Psoas muscle (tissue), 8 donors: ENCODE data around the gene SLC15A5. TPM values are rescaled to one million over a fixed set of nuclear protein-coding genes. Genes with fewer than 3 reads are reported as not detected.

ENCODE experiments used
- ATAC-seq, 4 donors: fragments of 200-7000 bp; cut with Tn5 transposase; one replicate each; pipeline ENCODE4 v1.9.1; 2020; ENCODE audit warnings: moderate library complexity in 3 of 4, mild to moderate bottlenecking in 2 of 4
- DNase-seq, 2 donors: peaks; one replicate each; pipeline ENCODE4 v3.0.0-alpha.2; 2020
- H3K27ac ChIP-seq: fragments of 200-600 bp; one replicate; pipeline ENCODE4 v1.8.0; 2022
- H3K27me3 ChIP-seq, 3 donors: fragments of 200-600 bp in 1 of 3; one replicate each; pipeline versions ENCODE4 v1.6.1 to v1.8.0; 2013 to 2022; ENCODE audit warnings: low read length in 2 of 3, mild to moderate bottlenecking in 2 of 3, moderate library complexity in 1 of 3; ENCODE audit not compliant: insufficient read depth in 3 of 3
- H3K36me3 ChIP-seq, 2 donors: fragments of 200-600 bp in 1 of 2; one replicate each; pipeline versions ENCODE4 v1.6.1 to v1.8.0; 2013 to 2022; ENCODE audit warnings: low read depth in 1 of 2, mild to moderate bottlenecking in 1 of 2, moderate library complexity in 1 of 2; ENCODE audit not compliant: insufficient read depth in 1 of 2
- H3K4me1 ChIP-seq: fragments of 200-600 bp; one replicate; pipeline ENCODE4 v1.8.0; 2022
- H3K4me3 ChIP-seq: fragments of 200-600 bp; one replicate; pipeline ENCODE4 v1.8.0; 2022; ENCODE audit warnings: mild to moderate bottlenecking
- H3K9me3 ChIP-seq: fragments of 200-600 bp; one replicate; pipeline ENCODE4 v1.8.0; 2022
- WGBS, 3 donors: extraction: QIAGEN DNeasy Blood & Tissue Kit; methylation state at CpG; one replicate each; pipeline versions ENCODE4 v1.1.6 to v1.1.7; 2013; 5-methylcytosine and 5-hydroxymethylcytosine counted together
- intact Hi-C, 2 donors: fragments of 100-400 bp; cut with DNase I; formaldehyde crosslinking; loops; one replicate each; pipeline versions ENCODE4 v1.11.0 to v1.14.2; 2022
- polyA plus RNA-seq, 3 donors: library from polyadenylated mRNA; stranded (reverse); fragments of 200-250 nt; gene quantifications; one replicate each; pipeline ENCODE4 v1.2.3, GENCODE V29; 2013
- total RNA-seq, 4 donors: library from RNA; stranded (reverse); fragmentation: NEBNext Ultra II Directional in 2 of 4; extraction: Animal tissue kit (Norgen Biotek cat#: 25700) in 2 of 4; gene quantifications; one replicate each; pipeline versions ENCODE4 v1.2.1 to v1.2.4, GENCODE V29; 2021 to 2023
- TF ChIP-seq, protein P1 (sequence below): fragments of 200-600 bp; IDR thresholded peaks from one replicate; pipeline ENCODE4 v1.8.0; 2022; ENCODE audit warnings: antibody characterized with exemption
- donor health status: healthy with polysubstance abuse.
- donor health status: DM: no; HTN: no; CAD: no; lungs with moderate emphysema.
- donor health status: Bipolar disorder and iron deficiency.
- donor health status: healthy.
- donor health status: DM: yes; HTN: yes; CAD: no.
- donor health status: DM: no; HTN: no; CAD: no.
- donor health status: DM: no; HTN: no; CAD: no.
- donor health status: DM: yes; HTN: yes; CAD: no.

The SLC15A5 gene
- total and polyA plus RNA-seq, 7 donors, result not detected

DNA sequence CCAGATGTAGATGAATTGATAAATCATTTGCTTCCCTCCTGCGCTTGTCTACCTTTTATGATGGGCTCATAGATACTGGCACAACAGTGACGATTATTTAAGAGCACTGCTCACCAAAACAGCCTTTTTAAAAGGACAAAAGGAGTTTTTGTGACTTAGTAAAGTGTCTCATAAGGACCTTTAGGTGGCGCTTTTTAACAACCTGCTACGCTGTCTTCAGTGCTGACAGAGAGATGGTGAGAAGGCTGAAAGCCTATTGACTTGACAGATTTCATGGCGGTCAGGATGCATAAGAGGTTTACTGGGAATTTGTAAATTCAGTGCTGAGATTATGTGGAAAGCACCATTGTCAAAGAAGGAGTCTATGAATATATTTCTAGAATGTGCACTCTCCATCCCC is 87.6 kb downstream of the SLC15A5 start:
- 37 to 45% (median 42%) methylated on average over 5 of the region's 5 CpGs for WGBS, 3 donors
- intact Hi-C loops, result no loop called here
- ATAC-seq (no peak), DNase-seq (no peak)
- TF ChIP-seq, protein P1, sequence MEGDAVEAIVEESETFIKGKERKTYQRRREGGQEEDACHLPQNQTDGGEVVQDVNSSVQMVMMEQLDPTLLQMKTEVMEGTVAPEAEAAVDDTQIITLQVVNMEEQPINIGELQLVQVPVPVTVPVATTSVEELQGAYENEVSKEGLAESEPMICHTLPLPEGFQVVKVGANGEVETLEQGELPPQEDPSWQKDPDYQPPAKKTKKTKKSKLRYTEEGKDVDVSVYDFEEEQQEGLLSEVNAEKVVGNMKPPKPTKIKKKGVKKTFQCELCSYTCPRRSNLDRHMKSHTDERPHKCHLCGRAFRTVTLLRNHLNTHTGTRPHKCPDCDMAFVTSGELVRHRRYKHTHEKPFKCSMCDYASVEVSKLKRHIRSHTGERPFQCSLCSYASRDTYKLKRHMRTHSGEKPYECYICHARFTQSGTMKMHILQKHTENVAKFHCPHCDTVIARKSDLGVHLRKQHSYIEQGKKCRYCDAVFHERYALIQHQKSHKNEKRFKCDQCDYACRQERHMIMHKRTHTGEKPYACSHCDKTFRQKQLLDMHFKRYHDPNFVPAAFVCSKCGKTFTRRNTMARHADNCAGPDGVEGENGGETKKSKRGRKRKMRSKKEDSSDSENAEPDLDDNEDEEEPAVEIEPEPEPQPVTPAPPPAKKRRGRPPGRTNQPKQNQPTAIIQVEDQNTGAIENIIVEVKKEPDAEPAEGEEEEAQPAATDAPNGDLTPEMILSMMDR, result no peak
- Histone ChIP-seq H3K4me1 (no peaks in the 10 kb centered on the region), H3K9me3 (no peaks in the 10 kb centered on the region), H3K36me3 (no peaks in the 10 kb centered on the region), H3K4me3 (no peak overlapping the region), H3K27me3 (no peaks in the 10 kb centered on the region), H3K27ac (no peak overlapping the region)

DNA sequence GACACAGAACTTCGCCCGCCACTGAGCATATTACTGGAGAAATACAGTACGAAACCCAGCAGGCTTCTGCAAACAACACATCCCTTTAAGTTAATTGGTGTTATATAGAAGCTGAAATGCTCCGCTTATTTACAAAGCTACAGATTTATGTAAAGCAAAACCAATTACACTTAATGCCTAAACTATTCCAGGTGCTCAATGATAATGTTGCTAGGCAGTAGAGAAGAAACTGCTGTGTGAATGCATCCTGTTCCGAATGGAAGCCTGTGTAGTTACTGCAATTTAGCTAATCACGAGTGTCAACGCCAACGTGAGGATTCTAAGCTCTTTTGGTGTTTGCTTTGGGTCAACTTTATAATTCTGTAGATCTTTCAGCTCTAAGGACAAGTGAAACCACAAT is 89.8 kb downstream of the SLC15A5 start:
- Histone ChIP-seq H3K9me3 (no peaks in the 10 kb centered on the region), H3K27me3 (no peaks in the 10 kb centered on the region), H3K36me3 (no peaks in the 10 kb centered on the region), H3K4me3 (no peak overlapping the region), H3K27ac (no peak overlapping the region), H3K4me1 (no peaks in the 10 kb centered on the region)
- WGBS, 3 donors, result 58 to 66% (median 64%) methylated on average over 8 of the region's 8 CpGs
- DNase-seq (no peak), ATAC-seq (no peak)
- TF ChIP-seq, protein P1, result no peak
- intact Hi-C loops, result no loop called here

DNA sequence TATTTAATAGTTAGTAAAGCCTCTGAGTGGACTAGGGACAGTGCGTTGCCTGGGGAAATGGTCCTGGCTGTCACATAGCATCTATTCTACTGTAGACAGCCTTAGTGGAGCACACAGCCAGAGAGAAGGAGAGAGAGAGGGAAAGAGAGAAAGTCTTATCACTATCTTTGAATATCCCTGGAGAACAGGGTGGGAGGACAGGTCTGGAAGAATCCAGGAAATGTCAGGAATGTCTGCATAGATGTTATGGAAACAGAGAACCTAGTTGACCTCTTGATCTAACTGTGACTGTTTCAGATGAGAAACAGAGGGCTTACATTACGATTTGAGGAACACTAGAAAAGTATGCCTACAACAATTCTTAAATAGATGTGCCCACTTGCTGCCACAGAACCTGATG is 92.8 kb downstream of the SLC15A5 start:
- TF ChIP-seq, protein P1, result no peak
- 58 to 72% (median 61%) methylated on average over 2 of the region's 2 CpGs for WGBS, 3 donors
- DNase-seq, result no peak
- no peak for ATAC-seq
- Histone ChIP-seq H3K36me3 (no peaks in the 10 kb centered on the region), H3K9me3 (no peaks in the 10 kb centered on the region), H3K4me3 (no peak overlapping the region), H3K4me1 (no peaks in the 10 kb centered on the region), H3K27me3 (no peaks in the 10 kb centered on the region), H3K27ac (no peak overlapping the region)
- intact Hi-C loops, result no loop called here

DNA sequence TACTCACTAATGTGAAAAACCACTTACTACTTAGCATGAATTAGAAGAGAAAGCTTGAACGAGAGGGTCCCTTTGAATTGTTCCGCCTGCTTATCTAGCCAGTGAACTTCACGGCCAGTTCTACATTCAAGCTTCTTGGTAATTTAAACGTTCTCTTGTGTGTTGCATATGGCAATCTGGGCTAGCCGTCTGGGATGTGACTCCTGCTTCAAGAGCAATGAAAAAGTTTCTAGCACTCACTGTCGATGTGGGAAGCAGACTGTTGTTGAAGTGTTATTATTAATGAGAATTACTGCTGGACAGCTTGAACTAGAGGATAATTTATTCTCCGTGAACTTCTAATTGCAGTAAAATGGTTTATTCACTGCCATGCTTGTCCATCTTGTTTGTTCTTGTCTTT is 93.9 kb downstream of the SLC15A5 start:
- H3K36me3 ChIP-seq, result no peaks in the 10 kb centered on the region
- DNase-seq, result no peak
- intact Hi-C loops, result no loop called here
- no peak overlapping the region for H3K4me3 ChIP-seq
- no peaks in the 10 kb centered on the region for H3K9me3 ChIP-seq
- TF ChIP-seq, protein P1, result no peak
- no peaks in the 10 kb centered on the region for H3K4me1 ChIP-seq
- no peak for ATAC-seq
- no peak overlapping the region for H3K27ac ChIP-seq
- no peaks in the 10 kb centered on the region for H3K27me3 ChIP-seq
- 53 to 64% (median 56%) methylated on average over 7 of the region's 7 CpGs for WGBS, 3 donors

DNA sequence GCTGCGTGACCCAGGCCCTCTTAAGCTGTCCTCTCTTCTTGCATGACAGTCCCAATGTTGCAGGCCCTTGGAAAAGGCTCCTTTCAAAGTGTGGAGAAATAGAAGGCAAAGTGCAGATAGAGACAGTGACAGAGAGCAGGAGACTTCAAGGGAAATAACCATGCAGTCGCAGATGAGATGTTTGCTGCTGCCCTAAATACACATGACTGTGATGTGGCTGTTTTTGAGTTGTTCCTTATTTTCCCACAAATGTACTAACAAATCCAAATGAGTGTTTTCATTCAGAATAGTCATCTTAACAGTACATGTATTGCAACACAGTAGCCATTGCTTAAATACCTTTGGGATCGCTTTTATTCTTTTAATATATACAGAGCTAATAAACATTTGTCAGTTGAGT is 101.6 kb downstream of the SLC15A5 start:
- no peak for ATAC-seq
- WGBS, 3 donors, result 71 to 79% (median 77%) methylated on average over 3 of the region's 3 CpGs
- TF ChIP-seq, protein P1, result no peak

More for the DNA sequence above, 101.6 kb downstream of the SLC15A5 start:
- no peaks in the 10 kb centered on the region for H3K9me3 ChIP-seq
- H3K4me3 ChIP-seq, result no peak overlapping the region
- no peaks in the 10 kb centered on the region for H3K27me3 ChIP-seq
- DNase-seq, result no peak
- H3K36me3 ChIP-seq, result no peaks in the 10 kb centered on the region
- no peaks in the 10 kb centered on the region for H3K4me1 ChIP-seq
- H3K27ac ChIP-seq, result no peak overlapping the region
- intact Hi-C loops, result no loop called here
